Activated CD4-positive, alpha-beta T cell treated with anti-CD3 and anti-CD28 coated beads, Interleukin-2, amount 50 U/mL, for 24 hours (primary cell): ENCODE measurements around the gene MAFF.
"Not testable (repeated sequence)": the region's sequence is repeated elsewhere in the genome, so short reads cannot be mapped to it uniquely, and the experiment has no call there.

Experiments
- DNase-seq, 2 donors: peaks; one replicate each; pipeline ENCODE4 v3.0.0-alpha.2; 2020; ENCODE audit warnings: low read depth in 1 of 2, low spot score in 1 of 2

The MAFF gene

DNA sequence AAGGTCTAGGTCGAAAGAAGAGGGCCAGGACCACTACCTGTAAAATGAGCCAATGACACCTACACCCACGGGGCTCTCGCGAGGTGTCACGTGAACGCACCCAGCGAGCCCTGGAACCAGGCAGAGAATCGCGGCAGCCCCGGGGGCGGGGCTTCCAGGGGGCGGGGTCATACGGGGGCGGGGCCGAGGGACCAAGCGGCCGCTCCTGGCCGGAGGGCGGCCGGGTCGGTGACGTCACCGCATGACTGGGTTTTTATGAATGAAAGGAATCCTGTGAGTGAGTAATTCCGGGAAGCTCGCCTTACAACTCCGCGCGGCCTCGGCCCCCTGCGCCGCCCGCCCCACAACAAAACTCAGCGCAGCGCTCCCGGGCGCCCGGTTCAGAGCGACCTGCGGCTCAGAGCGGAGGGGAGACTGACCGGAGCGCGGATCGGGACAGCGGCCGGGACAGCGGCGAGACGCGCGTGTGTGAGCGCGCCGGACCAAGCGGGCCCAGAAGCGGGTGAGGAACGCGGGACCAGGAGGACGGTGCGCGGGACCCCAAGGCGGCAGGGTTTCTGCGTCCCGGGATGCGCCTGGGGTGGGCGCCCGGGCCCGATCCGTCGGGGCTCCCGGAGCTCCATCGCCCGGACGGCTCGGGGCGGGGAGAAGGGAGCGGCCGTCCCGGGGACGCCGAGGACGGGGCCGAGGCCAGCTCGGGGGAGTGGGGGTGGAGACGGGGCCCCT is at the start of gene MAFF:
Gene MAFF, plus strand, starts transcription at position 284 of the 726 bp plus-strand sequence. CDS start 11,860 bp downstream, outside the sequence.
- DNase-seq = peak; percentile 76 to 80

DNA sequence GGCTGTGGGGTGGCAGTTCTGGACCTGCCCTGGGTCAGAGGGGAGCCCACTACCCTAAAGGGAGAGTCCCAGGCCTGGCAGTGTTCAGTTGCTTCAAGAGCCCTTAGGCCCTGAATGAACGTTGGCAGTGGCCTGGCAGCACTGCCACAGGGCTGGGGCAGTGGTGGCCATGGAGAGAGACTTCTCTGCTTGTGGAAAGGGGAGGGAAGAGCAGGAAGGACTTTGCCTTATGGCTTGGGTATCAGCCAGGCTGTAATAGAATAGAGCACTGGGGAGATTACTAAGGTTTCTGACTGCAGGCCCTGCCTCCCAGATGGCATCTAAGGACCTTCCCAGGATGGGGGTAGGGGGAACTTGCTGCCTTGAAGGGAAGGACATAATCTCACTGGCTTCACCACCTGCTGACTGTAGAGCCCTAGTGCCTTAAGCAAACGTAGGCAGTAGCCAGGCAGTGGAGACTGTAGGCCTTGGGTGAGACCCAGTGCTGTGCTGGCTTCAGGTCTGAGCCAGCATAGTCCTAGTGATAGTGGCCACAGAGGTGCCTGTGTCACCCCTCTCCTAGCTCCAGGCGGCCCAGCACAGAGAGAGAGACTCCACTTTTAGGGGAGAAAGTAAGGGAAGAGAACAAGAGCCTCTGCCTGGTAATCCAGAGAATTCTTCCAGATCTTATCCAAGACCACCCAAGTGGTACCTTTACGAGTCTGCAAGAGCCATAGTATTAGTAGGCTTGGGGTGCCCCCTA is 47.8 kb upstream of the MAFF start:
- DNase-seq = no peak

DNA sequence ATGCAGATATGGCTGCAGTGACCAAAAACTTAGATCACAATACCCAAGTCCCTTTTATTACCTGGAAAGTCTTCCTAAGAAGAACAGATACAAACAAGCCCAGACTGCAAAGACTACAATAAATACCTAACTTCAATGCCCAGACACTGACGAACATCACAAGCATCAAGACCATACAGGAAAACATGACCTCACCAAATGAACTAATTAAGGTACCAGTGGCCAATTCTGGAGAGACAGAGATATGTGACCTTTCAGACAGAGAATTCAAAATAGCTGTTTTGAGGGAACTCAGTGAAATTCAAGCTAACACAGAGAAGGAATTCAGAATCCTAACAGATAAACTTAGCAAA is 47.3 kb upstream of the MAFF start:
- DNase-seq = not testable (repeated sequence)

DNA sequence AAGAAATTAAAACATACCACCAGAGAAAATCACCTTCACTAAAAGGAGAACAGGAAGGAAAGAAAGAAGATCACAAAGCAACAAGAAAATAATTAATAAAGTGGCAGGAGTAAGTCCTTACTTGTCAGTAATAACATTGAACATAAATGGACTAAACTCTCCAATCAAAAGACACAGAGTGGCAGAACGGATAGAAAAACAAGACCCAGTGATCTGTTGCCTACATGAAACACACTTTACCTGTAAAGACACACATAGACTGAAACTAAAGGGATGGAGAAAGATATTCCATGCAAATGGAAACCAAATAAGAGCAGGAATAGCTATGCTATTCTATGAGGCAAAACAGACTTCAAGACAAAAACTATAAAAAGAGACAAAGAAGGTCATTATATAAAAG is 46.1 kb upstream of the MAFF start:
- no peak for DNase-seq

DNA sequence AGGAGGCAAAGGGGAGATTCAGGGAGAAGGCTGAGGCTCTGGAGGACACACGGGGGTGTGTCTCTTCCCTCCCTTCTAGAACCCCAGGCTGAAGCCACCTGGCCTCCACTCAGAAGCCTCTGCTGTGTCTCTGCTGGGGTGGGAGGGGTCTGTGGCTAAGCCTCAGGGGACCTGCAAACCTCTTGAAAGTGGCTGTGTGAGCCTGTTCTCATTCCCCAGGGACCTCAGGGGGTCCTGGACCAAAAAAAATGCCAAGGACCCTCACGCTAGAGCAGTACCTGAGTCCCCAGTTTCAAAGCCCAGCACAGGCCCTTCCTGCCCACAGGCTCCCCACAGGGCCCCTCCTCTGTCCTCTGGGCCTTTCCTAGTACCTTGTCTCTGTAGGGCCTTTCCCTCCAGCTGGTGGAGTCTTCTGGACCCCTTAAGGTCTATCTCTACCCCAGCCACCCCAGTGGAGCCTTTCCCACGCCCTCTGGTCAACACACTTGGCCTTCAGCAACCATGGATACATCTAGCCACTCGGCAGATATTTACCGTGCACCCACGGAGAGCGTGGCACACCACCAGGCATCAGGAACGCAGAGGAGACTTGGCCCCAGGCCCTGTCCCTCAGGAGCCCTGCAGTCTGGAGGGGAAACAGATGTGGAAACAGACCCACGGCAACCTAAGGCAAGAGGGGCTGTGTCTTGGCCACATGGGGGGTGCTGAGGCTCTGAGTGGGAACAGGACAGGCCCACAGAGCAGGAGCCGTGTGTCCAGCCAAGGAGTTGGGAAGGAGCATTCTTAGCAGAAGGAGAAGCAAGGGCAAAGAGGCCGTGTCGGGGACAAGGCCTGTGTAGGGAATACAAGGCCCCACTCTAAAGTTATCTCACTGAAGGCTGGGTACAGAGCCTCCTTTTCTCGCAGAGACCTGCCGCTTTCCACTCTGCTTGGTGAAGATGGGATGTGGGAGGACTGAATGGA is 38.6 kb upstream of the MAFF start:
- DNase-seq = no peak

DNA sequence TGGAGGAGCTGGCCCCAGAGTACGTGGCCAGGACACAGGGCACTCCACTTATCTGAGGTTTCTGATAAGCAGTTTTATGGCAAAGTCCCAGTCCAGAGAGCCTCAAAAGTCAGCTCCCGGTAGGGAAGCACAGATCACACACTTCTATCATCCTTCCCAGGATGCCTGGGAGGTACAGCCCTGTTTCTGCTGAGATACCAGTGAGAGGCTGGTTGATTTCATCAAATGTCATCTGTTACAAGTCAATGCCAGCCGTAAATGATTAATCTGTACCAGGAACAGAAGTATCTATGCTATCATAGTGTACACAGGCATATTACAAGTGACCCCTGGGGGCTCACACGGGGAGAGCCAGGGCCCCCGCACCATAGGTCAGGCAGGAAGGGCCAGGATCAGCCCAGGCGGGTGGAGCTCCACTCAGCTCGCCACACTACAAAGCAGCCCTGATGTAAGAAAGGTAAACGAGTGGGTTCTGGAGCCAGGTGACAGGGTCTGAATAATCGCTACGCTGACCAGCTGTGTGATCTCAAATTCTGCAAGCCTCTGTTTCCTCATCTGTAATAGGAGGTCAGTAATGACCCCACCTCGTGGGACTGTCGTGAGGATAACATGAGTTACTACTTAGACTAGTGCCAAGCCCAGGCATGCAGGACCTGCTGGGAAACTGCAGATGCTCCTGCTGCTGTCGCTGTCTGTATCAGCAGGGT is 37.8 kb upstream of the MAFF start:
- no peak for DNase-seq

DNA sequence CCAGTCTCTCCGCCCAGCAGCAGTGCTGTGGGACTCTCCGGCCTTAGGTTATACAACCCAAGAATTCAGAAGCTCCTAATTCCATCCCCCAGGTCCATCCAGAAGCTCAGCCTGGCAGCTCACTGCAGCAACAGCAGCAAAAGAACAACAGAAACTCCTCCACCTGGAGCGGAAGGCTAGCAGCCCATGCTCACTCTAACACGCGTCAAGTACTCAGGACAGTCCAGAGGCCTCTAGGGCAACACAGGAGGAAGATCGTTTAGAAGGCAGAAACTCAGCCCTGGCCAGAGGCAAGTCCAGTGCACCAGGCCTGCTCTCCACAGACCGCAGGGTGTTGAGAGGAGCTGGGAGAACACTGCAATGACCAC is 37.3 kb upstream of the MAFF start:
- no peak for DNase-seq

DNA sequence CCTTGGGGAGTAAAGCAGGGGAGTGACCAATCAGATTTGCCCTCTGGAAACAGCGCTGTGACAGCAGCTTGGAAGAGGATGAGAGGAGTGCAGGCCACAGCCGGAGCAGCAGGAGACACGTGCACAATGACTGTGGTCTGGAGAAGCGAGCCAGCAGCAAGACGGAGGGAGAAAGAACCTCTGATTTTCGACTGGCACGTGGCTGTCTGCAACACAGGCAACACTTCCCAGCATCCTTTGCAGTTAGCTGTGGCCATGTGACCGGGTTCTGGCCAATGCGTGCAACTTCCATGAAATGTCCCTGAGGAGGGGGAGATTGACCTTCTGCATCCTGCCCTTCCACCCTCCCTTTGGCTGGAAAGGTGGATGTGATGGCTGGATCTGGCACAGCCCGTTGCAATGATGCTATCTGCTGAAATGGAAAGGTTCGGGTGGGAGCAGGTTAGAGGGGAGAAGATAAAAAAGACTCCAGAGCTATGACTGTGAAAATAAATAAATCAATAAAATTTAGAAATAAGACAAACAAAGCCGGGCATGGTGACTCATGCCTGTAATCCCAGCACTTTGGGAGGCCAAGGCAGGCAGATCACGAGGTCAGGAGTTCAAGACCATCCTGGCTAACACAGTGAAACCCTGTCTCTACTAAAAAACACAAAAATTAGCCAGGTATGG is 35.7 kb upstream of the MAFF start:
- no peak for DNase-seq

DNA sequence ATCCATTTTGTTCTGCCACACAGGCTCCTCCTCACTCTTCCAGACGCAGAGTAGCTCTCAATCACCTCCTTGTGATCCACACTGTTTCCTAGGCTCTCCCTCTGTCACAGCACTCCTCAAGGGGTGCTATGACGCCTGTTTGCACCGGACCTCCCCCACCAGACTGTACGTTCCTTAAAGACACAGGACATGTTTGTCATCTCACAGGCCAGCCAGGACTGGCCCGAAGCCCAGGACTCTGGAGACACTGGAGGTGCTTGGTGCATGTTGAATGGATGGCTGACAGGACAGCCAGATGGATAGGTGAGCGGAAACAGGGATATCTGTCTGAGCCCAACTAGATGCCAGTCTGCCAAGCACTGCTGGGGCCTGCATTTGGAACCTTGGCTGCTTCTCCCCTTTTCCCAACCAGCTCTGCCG is 33.8 kb upstream of the MAFF start:
- DNase-seq = no peak

DNA sequence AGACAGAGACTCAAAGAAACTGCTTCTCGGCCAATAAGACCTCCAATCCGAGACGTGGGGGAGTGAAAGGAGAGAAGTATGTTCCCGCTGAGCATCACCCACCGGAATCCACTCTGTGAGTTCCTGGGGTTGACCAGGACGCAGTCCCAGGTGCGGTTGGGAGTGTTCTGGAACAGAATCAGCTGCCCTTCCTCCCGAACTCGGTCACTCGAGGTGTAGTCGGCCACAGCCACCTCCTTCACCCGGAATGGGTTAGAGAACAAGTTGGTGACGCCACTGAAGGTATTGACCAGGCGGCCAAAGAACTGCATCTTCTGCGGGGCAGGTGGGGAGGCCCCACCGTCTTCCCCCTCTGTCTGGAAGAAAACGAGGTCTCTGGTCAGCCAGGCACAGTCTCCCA is 32.7 kb upstream of the MAFF start:
- DNase-seq = no peak

DNA sequence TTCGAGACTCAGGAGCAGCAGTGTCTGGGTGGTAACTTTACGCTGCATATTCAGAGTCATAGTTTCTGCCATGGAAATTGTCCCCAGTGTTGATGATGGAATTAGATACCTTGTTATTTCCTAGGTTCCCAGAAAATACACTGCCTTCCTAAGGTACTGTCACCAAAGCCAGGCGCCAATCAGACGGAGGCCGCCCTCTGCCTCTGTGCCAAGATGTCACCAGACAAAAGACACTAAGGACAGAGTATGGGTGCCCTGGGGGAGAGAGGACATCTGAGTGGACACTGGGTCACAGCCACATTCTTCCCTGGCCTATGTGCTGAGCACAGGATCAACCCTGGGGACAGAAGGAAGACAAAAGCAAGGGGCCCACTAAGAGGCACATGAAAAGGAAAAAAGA is 31.3 kb upstream of the MAFF start:
- DNase-seq = no peak

DNA sequence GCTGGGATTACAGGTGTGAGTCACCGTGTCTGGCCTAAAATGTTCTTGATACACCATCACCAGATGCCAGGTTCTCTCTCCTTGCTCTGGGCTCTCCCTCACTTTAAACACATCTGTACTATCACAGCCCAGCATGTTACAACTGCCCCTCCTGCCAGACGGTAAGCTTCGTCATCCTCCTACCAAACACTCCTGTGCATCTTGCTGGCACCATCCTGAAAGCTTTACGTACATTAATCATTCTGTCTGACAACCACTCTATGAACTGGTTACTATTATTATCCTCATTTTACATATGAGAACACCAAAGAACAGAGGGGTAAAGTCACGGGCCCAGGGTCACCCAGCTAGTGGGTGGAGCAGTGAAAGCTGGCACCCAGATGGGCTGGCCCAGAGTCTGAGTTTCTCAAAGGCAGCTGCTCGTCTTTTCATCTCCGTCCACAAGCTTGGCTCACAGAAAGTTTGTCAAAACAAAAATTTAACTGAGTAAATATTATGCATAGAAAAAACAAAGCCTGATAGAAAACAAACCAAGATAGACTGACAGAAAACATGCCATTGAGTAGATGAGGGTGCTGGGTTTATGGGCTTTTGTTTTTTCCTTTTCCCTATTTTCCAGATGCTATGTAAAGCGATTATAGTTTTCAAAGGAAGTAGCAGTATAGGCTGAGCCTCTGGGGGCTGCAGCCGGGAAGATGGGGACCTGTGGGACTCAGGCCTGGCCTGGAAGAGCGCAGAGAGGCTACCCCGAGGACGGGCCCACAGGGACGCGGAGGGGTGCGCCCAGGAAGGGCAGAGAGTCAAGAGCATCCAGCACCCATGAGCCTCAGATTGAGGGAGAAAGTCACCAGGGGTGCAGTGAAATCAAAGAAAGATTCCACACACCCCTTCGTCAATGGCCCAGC is 29.6 kb upstream of the MAFF start:
- no peak for DNase-seq

DNA sequence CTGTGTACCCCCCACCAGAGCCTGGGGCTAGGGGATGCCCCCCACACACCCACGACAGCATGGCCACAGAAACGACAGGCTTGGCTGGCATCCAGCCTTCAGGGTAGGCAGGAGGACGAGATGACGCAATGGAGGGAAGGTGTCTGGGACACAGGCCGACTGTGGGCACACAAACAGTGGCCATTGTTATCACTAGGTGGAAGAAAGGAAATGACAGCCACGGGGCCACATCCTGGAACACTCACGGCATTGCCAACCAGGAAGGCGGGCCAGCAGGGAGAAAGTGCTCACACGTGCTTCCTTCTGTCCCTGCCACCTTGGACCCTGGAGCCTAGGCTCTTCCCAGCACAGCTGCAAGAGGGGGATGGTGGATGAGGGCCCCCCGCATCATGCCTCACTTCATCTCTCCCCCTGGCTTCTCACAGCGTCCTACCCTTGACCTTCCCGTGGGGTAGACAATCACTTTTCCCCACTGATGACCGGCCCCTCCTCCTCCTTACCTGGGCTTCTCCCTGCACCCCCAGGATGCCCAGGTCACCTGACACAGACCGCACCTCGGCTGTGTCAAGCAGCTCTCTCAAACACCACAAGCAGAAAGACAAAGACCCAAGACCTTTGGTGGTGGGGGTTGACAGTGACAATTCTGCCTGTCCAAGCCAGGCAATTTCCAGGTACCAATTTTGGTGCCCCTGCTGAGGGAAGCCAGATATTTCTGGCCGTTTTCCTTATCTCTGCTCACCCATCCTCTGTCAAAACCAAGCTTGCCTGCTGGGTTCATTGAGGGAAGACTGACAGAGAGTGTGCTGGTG is 28.8 kb upstream of the MAFF start:
- no peak for DNase-seq

DNA sequence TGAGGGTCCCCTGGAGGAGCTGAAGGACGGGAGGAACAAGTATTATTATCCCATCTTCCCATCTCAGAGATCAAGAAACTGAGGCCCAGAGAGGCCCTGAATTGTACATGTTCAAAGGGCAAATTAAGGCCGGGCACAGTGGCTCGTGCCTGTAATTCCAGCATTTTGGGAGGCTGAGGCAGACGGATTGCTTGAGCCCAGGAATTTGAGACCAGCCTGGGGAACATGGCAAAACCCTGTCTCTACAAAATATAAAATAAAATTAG is 28.2 kb upstream of the MAFF start:
- DNase-seq = no peak

DNA sequence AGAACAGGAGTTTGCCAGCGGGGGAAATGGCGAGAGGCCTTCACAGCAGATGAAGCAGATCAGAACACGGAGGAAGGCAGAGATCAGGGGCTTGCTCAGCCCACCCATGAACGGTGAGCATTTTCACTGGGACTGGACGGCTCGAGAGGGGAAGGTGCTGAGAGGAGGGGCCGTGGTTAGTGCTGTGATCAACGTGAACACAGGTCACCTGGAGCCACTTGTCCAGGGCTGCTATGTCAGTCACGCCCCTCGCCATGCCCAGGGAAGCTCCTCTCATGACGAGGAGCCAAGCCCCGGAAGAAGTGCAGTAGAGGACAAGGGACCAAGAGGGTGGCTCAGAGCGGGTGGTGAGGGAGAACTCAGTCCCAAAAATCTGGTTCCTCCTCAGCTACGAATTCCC is 27.2 kb upstream of the MAFF start:
- DNase-seq = no peak

DNA sequence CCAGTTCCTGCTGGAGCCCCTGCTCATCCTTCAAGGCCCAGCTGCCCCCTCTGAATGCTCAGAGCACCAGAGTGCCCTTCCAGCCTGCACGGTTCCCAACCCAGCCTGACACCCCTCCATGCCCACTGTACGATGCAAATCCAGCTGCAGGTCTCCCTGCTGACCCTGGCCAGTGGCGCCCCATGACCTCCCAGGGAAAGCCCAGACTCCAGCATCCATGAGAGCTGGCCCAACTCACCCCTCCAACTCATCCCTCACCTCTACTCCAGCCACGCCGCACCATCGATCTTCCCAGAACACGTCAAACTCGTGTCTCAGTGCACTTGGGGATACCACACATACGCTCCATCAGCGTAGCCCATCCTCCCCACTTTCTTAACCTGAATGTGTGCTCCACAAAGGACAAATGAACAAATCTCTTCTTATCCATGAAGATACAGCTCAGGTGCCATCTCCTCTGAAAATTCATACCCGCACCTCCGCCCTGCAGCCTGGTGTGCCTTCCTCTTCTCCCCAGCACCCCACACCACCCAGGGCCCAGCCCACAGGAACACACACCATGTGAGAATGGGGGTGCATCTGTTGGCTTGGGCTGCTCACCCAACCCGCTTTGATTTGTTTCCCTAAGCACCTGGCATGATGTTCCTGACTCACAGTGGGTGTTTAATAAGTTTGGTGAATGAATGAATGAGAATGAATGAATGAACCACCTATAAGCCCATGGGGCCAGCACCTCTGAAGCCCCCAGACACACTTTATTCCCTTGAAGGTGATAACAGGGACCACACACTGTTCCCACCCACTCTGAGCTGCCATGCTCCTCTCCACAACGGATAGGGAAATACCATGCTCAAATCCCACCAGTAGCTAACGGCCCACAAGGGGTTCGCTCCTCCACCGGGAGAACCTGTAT is 26.3 kb upstream of the MAFF start:
- no peak for DNase-seq

DNA sequence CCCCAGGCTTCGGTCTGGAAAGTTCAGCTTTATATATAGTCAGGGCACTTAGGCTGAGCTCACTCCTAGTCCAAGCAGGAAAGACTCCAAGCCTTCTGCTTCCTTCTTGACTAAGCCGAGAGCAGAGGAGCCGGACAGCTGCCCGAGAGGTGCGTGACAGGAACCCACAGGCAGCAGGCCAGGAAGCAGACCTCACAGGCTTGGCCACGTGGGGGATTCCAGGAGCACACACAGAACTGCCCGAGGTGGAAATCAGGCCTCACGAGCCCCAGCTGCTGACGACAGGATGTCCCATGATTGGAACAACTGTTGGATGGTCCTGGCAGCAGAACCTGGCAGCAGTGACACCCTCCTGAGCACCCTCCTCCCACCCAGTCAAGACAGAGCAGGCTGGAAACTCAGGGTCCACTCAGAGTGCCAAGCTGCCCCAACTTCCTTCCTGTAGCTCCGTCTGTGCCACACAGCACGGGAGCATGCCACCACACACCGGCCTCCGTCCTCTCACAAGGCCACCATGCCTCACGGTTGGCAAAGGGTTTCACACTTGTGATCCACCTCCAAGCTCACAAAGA is 25.5 kb upstream of the MAFF start:
- DNase-seq = no peak

DNA sequence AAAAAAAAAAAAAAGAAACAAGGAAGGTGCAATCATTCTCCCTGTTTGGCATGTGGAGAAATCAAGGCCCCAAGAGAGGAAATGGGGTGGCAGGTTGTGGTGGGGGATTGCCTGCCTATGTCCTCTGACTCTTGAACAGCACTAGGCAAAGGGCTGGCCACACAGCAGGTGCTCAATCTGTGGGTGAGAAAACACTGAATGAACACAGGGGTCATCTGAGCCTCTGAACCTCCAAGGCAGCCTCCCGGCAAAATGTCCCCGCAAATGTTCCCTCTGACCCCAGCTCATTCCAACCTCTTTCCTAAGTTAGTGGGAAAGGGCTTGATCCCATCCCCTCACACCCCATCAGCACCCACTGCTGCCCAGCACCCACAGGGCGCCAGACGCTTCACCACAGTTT is 24.8 kb upstream of the MAFF start:
- no peak for DNase-seq
